Aorta (tissue), 5 donors: ENCODE data around the gene NEGR1. TPM values are rescaled to one million over a fixed set of nuclear protein-coding genes. Genes with fewer than 3 reads are reported as not detected.

Source experiments
- ATAC-seq: fragments of 200-7000 bp; cut with Tn5 transposase; one replicate; pipeline ENCODE4 v1.9.1; 2022; ENCODE audit warnings: moderate library complexity; ENCODE audit not compliant: low FRiP score
- DNase-seq, 2 donors: peaks; one replicate each; pipeline ENCODE4 v3.0.0-alpha.2; 2020
- H3K27ac ChIP-seq, 2 donors: one replicate each; pipeline ENCODE4 v1.5.1; 2013; ENCODE audit warnings: low read length in 2 of 2, mild to moderate bottlenecking in 2 of 2, moderate library complexity in 2 of 2, control low read depth in 1 of 2, inconsistent platforms in 1 of 2, low read depth in 1 of 2
- H3K27me3 ChIP-seq, 2 donors: one replicate each; pipeline ENCODE4 v1.6.1; 2013; ENCODE audit warnings: control low read depth in 1 of 2, low read length in 1 of 2, mild to moderate bottlenecking in 1 of 2, moderate library complexity in 1 of 2; ENCODE audit not compliant: insufficient read depth in 2 of 2, control insufficient read depth in 1 of 2
- H3K36me3 ChIP-seq, 2 donors: one replicate each; pipeline ENCODE4 v1.6.1; 2013; ENCODE audit warnings: control low read depth in 1 of 2, low read length in 1 of 2, mild to moderate bottlenecking in 1 of 2; ENCODE audit not compliant: insufficient read depth in 2 of 2, control insufficient read depth in 1 of 2
- H3K4me1 ChIP-seq, 2 donors: one replicate each; pipeline ENCODE4 v1.6.1; 2013; ENCODE audit warnings: low read length in 2 of 2, control low read depth in 1 of 2, mild to moderate bottlenecking in 1 of 2, moderate library complexity in 1 of 2; ENCODE audit not compliant: insufficient read depth in 2 of 2, control insufficient read depth in 1 of 2
- H3K4me3 ChIP-seq, 2 donors: one replicate each; pipeline ENCODE4 v1.5.1; 2013; ENCODE audit warnings: low read length in 2 of 2, control low read depth in 1 of 2, mild to moderate bottlenecking in 1 of 2
- H3K9me3 ChIP-seq: one replicate; pipeline ENCODE4 v1.6.1; 2013; ENCODE audit warnings: mild to moderate bottlenecking, low read length; ENCODE audit not compliant: control insufficient read depth
- WGBS, 2 donors: extraction: QIAGEN DNeasy Blood & Tissue Kit; methylation state at CpG; one replicate each; pipeline ENCODE4 v1.1.7; 2013; 5-methylcytosine and 5-hydroxymethylcytosine counted together
- intact Hi-C, 2 donors: fragments of 100-400 bp; cut with DNase I; formaldehyde crosslinking; loops; one replicate each; pipeline versions ENCODE4 v1.14.2 to v1.15.0; 2022
- polyA plus RNA-seq, 2 donors: library from polyadenylated mRNA; stranded (reverse); fragments of 200-250 nt; gene quantifications; one replicate each; pipeline ENCODE4 v1.2.3, GENCODE V29; 2013
- total RNA-seq, 2 donors: library from RNA; stranded (reverse); fragmentation: NEBNext Ultra II Directional; extraction: Animal tissue kit (Norgen Biotek cat#: 25700); gene quantifications; one replicate each; pipeline ENCODE4 v1.2.1, GENCODE V29; 2021
- donor health status: healthy with polysubstance abuse.
- donor health status: Bipolar disorder and iron deficiency.
- donor health status: DM: no; HTN: no; CAD: no.
- donor health status: DM: no; HTN: no; CAD: no.
- donor health status: DM: yes; HTN: yes; CAD: no.

The NEGR1 gene
- total and polyA plus RNA-seq, 4 donors = 3.5 to 50.3 (median 18.4) TPM

GRCh38 chr1:71462247-71462646, 820.1 kb downstream of the NEGR1 start:
- H3K4me3 ChIP-seq = no peak overlapping the region
- no peak overlapping the region for H3K27ac ChIP-seq
- H3K9me3 ChIP-seq = no peaks in the 10 kb centered on the region
- no peaks in the 10 kb centered on the region for H3K4me1 ChIP-seq
- intact Hi-C loops = no loop called here
- no peaks in the 10 kb centered on the region for H3K36me3 ChIP-seq
- DNase-seq (no peak), ATAC-seq (no peak)
- no peaks in the 10 kb centered on the region for H3K27me3 ChIP-seq

DNA sequence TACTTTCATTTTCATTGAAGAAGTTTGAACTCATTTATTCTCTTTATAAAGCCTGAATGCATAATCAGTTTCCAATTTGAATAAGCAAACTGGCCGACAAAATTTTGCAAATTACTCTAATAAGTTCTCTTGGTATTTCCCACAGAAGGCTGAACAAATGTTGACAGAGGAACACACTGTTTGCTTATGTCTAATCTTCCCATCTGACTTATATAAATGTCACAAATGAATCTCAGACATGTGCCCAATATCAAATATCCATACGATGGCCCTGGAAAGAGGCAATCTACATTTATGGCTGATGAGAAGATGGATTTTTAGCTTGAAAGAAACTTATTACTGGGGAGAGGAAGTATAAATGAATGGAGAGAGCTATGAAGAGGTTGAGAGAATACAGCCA, 820.9 kb downstream of the NEGR1 start:
- H3K4me3 ChIP-seq = no peak overlapping the region
- 50 to 52% methylated on average over 2 of the region's 2 CpGs for WGBS, 2 donors
- no peaks in the 10 kb centered on the region for H3K36me3 ChIP-seq
- H3K4me1 ChIP-seq = no peaks in the 10 kb centered on the region
- intact Hi-C loops = no loop called here
- no peaks in the 10 kb centered on the region for H3K27me3 ChIP-seq
- DNase-seq (no peak), ATAC-seq (no peak)
- H3K9me3 ChIP-seq = no peaks in the 10 kb centered on the region
- H3K27ac ChIP-seq = no peak overlapping the region

GRCh38 chr1:71448444-71448843, 833.9 kb downstream of the NEGR1 start:
- Histone ChIP-seq H3K27me3 (no peaks in the 10 kb centered on the region), H3K27ac (no peak overlapping the region), H3K36me3 (no peaks in the 10 kb centered on the region), H3K4me3 (no peak overlapping the region), H3K9me3 (no peaks in the 10 kb centered on the region), H3K4me1 (no peaks in the 10 kb centered on the region)
- intact Hi-C loops = no loop called here
- WGBS, 2 donors = 79 to 94% methylated on average over 8 of the region's 8 CpGs
- no peak for DNase-seq
- no peak for ATAC-seq

GRCh38 chr1:71438626-71439025, 843.7 kb downstream of the NEGR1 start:
- WGBS, 2 donors = 74 to 82% methylated on average over 2 of the region's 2 CpGs
- intact Hi-C loops = no loop called here
- no peaks in the 10 kb centered on the region for H3K4me1 ChIP-seq
- H3K4me3 ChIP-seq = no peak overlapping the region
- ATAC-seq = no peak
- no peak overlapping the region for H3K27ac ChIP-seq
- DNase-seq = no peak
- H3K9me3 ChIP-seq = no peaks in the 10 kb centered on the region
- H3K36me3 ChIP-seq = no peaks in the 10 kb centered on the region
- H3K27me3 ChIP-seq = no peaks in the 10 kb centered on the region

DNA sequence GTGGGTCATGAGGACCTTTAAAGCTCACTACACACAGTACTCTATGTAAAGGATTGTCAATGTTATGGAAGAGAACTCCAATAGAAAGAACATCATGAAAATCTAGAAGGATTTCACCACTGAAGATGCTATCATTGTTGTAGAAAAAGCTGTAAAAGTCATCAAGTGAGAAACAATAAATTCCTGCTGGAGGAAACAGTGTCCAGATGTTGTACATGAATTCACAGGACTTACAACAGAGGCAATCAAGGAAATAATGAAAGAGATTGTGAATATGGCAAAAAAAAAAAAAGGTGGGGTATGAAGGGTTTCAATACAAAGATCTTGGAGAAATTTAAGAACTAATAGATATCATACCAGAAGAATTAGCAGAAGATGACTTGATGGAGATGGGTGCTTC, 846.4 kb downstream of the NEGR1 start:
- H3K4me1 ChIP-seq = no peaks in the 10 kb centered on the region
- no peak for DNase-seq
- no peaks in the 10 kb centered on the region for H3K9me3 ChIP-seq
- no peak overlapping the region for H3K27ac ChIP-seq
- H3K36me3 ChIP-seq = no peaks in the 10 kb centered on the region
- H3K4me3 ChIP-seq = no peak overlapping the region
- no peaks in the 10 kb centered on the region for H3K27me3 ChIP-seq
- intact Hi-C loops = no loop called here
- ATAC-seq = no peak

GRCh38 chr1:71434240-71434639, 848.1 kb downstream of the NEGR1 start:
- intact Hi-C loops = no loop called here
- whole genome bisulfite sequencing, 2 donors = 76 to 86% methylated on average over 1 of the region's 1 CpG
- no peak overlapping the region for H3K4me3 ChIP-seq
- H3K27ac ChIP-seq = no peak overlapping the region
- H3K27me3 ChIP-seq = no peaks in the 10 kb centered on the region
- H3K9me3 ChIP-seq = no peaks in the 10 kb centered on the region
- ATAC-seq (no peak), DNase-seq (no peak)
- H3K36me3 ChIP-seq = no peaks in the 10 kb centered on the region
- H3K4me1 ChIP-seq = no peaks in the 10 kb centered on the region

GRCh38 chr1:71428029-71428428, 854.3 kb downstream of the NEGR1 start:
- H3K9me3 ChIP-seq = no peaks in the 10 kb centered on the region
- no peak overlapping the region for H3K4me3 ChIP-seq
- H3K27me3 ChIP-seq = no peaks in the 10 kb centered on the region
- 52 to 56% methylated on average over 1 of the region's 1 CpG for WGBS, 2 donors
- ATAC-seq (no peak), DNase-seq (no peak)
- no peaks in the 10 kb centered on the region for H3K36me3 ChIP-seq
- H3K4me1 ChIP-seq = no peaks in the 10 kb centered on the region
- H3K27ac ChIP-seq = no peak overlapping the region
- intact Hi-C loops = no loop called here

GRCh38 chr1:71427066-71427465, 855.3 kb downstream of the NEGR1 start:
- Histone ChIP-seq H3K4me3 (no peak overlapping the region), H3K36me3 (no peaks in the 10 kb centered on the region), H3K27ac (no peak overlapping the region), H3K27me3 (no peaks in the 10 kb centered on the region), H3K4me1 (no peaks in the 10 kb centered on the region), H3K9me3 (no peaks in the 10 kb centered on the region)
- intact Hi-C loops = no loop called here
- 89 to 90% methylated on average over 3 of the region's 3 CpGs for WGBS, 2 donors
- DNase-seq (no peak), ATAC-seq (no peak)

DNA sequence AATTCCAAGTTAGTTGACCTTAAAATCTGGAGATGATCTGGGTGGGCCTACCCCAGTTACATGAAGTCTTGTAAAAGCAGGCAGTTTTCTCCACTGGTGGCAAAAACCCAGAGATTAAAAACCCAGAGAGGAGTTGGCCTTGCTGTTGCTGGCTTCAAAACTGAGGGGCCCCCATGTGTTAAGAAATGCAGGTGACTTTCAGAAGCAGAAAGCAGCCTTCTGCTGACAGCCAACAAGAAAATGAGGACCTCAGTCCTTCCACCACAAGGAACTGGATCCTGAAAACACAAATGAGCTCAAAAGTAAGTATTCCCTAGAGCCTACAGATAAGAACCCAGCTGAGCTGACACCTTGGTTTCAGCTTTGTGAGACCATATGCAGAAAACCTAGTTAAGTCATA, 857.8 kb downstream of the NEGR1 start:
- ATAC-seq = no peak
- Histone ChIP-seq H3K4me1 (no peaks in the 10 kb centered on the region), H3K4me3 (no peak overlapping the region), H3K36me3 (no peaks in the 10 kb centered on the region), H3K27me3 (no peaks in the 10 kb centered on the region), H3K9me3 (no peaks in the 10 kb centered on the region), H3K27ac (no peak overlapping the region)
- intact Hi-C loops = no loop called here
- DNase-seq = no peak

DNA sequence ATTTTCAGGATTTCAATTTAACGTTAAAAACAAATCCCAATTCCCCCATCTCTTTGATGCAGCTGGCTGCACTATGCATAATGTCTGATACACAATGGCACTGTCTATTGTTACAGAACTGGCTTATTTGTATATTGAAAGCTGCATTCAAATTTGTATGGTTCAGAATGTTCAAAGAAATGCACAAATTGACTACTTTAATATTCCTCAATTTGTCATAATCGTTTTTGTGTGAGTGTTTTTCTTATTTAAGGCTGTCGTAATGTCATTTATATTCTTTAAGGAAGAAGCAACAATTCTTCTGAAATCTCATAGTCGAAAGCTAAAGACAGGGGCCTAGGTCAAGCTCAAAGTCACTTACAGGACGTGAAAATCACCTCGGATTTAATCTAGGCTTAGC, 860.1 kb downstream of the NEGR1 start:
- no peak for ATAC-seq
- intact Hi-C loops = no loop called here
- Histone ChIP-seq H3K9me3 (no peaks in the 10 kb centered on the region), H3K4me1 (no peaks in the 10 kb centered on the region), H3K27me3 (no peaks in the 10 kb centered on the region), H3K27ac (no peak overlapping the region), H3K36me3 (no peaks in the 10 kb centered on the region), H3K4me3 (no peak overlapping the region)
- DNase-seq = no peak
- 68 to 71% methylated on average over 6 of the region's 6 CpGs for WGBS, 2 donors
